ENCODE data around the gene TRAF1. TPM values are rescaled to one million over a fixed set of nuclear protein-coding genes. Genes with fewer than 3 reads are reported as not detected.
A peak's percentile ranks its signal among the peaks of the same experiment; 100 is the strongest.

The TRAF1 gene
- total and polyA plus RNA-seq, 2 of the 13 experiments (the other 11 are each of a cell fraction or from before 2014, with no cell fraction given), result 0.44 to 1.0 TPM

DNA sequence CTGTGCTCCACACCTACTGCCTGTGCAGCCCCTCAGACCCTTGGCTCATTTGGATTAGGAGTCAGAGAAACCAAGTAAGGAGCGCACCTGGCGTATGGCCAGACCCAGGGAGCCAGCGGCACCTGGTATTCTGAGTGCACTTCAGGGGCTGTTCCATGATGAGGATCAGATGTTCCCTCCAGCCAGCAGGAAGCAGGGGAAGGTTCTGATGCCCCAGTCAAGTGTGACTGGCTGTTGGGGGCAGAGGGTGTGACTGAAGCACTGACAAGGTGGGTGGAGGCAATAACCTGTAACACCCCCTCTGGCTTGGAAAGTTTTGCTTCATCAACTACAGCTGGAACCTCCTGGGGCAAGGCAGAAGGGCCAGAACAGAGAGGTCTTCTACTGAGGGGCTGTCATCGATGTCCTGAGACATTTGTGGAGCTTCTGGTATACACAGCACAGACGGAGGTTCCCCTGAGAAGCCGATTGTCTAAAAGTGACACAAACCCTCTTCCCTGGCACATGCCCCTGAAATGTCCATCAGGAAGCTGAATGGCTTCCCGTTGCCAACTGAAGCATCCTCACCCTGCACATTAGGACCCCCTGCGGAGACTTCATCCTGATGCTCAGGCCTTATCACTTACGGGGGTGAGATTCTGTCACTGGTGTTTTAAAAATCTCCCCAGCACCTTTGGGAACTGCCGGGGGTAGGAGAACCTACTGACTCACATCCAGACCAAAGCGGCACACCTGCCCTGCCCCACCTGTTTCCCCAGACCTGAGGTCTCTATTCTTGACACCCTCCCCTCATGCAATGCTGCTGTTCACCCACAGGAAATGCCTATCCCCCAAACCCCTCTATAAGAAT lies 21.1 kb downstream of the TRAF1 start:
- no peak for FAIRE-seq

DNA sequence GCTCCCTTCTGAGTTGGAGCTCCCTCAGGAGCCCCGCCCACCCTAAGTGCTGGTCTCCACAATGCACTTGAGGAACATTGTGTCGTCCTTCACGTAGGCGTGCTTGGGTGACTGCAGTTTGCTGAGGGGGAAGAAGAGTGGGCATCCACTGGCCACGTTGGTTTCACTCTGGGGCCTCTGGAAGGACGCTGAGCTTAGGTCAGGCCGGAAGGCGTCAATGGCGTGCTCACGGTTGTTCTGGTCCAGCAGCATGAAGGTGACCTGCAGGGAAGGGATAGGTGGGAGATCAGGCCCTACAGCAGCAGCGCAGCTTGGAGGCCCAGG lies 21.7 kb downstream of the TRAF1 start:
- BruUV-seq (replicated peaks), result no TSS peak
- 60% methylated on average over 10 of the region's 11 CpGs for WGBS (ENCODE audit: low lambda C conversion rate)
- ATAC-seq (no peak; the same call in 2 of the 3 replicates), DNase-seq (ENCODE audit: low spot score) (no peak), FAIRE-seq (no peak)
- Histone ChIP-seq H3K79me2 (ENCODE audit: insufficient read depth, low read length) (no peaks in the 10 kb centered on the region), H2AFZ (ENCODE audit: low read length) (no peak overlapping the region), H3K9me3 (ENCODE audit: low read length) (no peaks in the 10 kb centered on the region), H3K27me3 (ENCODE audit: control insufficient read depth in 1 of 2, insufficient read depth in 2 of 2, low read length in 2 of 2) (peaks cover 0 to 13% of the 10 kb centered on the region in 2 experiments; a peak in 2 of 5 replicates), H4K20me1 (ENCODE audit: insufficient read depth, low read length) (no peaks in the 10 kb centered on the region), H3K27ac (ENCODE audit: extremely low read length, insufficient read depth, low read length) (no peak overlapping the region), H3K9ac (ENCODE audit: insufficient read depth, low read depth, low read length) (no peak overlapping the region), H3K36me3 (replicated peaks in 1 of 2; ENCODE audit: control insufficient read depth in 1 of 2, insufficient read depth in 2 of 2, low read length in 2 of 2) (no peaks in the 10 kb centered on the region), H3K4me1 (ENCODE audit: insufficient read depth, low read length) (no peaks in the 10 kb centered on the region), H3K4me3 (replicated peaks in 1 of 3; ENCODE audit: insufficient read depth in 1 of 3, low read depth in 2 of 3, low read length in 3 of 3) (no peak overlapping the region), H3K4me2 (ENCODE audit: low read depth, low read length) (no peak overlapping the region)
- ChIA-PET POLR2A (no interaction called here), CTCF (ENCODE audit: low intra/inter-chr PET ratio, low total read pairs) (no interaction called here)
- intact Hi-C loops (cut with micrococcal nuclease; ENCODE audit: unreplicated experiment), result no loop called here
- TF ChIP-seq, protein P1, sequence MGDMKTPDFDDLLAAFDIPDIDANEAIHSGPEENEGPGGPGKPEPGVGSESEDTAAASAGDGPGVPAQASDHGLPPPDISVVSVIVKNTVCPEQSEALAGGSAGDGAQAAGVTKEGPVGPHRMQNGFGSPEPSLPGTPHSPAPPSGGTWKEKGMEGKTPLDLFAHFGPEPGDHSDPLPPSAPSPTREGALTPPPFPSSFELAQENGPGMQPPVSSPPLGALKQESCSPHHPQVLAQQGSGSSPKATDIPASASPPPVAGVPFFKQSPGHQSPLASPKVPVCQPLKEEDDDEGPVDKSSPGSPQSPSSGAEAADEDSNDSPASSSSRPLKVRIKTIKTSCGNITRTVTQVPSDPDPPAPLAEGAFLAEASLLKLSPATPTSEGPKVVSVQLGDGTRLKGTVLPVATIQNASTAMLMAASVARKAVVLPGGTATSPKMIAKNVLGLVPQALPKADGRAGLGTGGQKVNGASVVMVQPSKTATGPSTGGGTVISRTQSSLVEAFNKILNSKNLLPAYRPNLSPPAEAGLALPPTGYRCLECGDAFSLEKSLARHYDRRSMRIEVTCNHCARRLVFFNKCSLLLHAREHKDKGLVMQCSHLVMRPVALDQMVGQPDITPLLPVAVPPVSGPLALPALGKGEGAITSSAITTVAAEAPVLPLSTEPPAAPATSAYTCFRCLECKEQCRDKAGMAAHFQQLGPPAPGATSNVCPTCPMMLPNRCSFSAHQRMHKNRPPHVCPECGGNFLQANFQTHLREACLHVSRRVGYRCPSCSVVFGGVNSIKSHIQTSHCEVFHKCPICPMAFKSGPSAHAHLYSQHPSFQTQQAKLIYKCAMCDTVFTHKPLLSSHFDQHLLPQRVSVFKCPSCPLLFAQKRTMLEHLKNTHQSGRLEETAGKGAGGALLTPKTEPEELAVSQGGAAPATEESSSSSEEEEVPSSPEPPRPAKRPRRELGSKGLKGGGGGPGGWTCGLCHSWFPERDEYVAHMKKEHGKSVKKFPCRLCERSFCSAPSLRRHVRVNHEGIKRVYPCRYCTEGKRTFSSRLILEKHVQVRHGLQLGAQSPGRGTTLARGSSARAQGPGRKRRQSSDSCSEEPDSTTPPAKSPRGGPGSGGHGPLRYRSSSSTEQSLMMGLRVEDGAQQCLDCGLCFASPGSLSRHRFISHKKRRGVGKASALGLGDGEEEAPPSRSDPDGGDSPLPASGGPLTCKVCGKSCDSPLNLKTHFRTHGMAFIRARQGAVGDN (CRISPR knock-in tag; IDR thresholded peaks at IDR 0.05), result 0 out of 2 replicates have a peak, but pooled peaks have one; percentile 21
- TF ChIP-seq ZNF160 (CRISPR knock-in tag; IDR thresholded peaks at IDR 0.05), result no peak
- in situ Hi-C loops (cut with HindIII; ENCODE audit: extremely low pct_ligation_motif_present, low pct_unique_long_range_greater_than_20kb), result no loop called here

More for the DNA sequence above, 21.1 kb downstream of the TRAF1 start:
- in situ Hi-C loops (cut with HindIII; ENCODE audit: extremely low pct_ligation_motif_present, low pct_unique_long_range_greater_than_20kb), result no loop called here
- Histone ChIP-seq H3K4me2 (ENCODE audit: low read depth, low read length) (no peak overlapping the region), H3K79me2 (ENCODE audit: insufficient read depth, low read length) (no peaks in the 10 kb centered on the region), H3K4me1 (ENCODE audit: insufficient read depth, low read length) (no peaks in the 10 kb centered on the region), H3K9ac (ENCODE audit: insufficient read depth, low read depth, low read length) (no peak overlapping the region), H3K27me3 (ENCODE audit: control insufficient read depth in 1 of 2, insufficient read depth in 2 of 2, low read length in 2 of 2) (peaks cover 0 to 13% of the 10 kb centered on the region in 2 experiments; a peak in 2 of 5 replicates), H2AFZ (ENCODE audit: low read length) (no peak overlapping the region), H3K36me3 (replicated peaks in 1 of 2; ENCODE audit: control insufficient read depth in 1 of 2, insufficient read depth in 2 of 2, low read length in 2 of 2) (no peaks in the 10 kb centered on the region), H3K9me3 (ENCODE audit: low read length) (no peaks in the 10 kb centered on the region), H4K20me1 (ENCODE audit: insufficient read depth, low read length) (no peaks in the 10 kb centered on the region), H3K27ac (ENCODE audit: extremely low read length, insufficient read depth, low read length) (no peak overlapping the region), H3K4me3 (replicated peaks in 1 of 3; ENCODE audit: insufficient read depth in 1 of 3, low read depth in 2 of 3, low read length in 3 of 3) (no peak overlapping the region)
- ChIA-PET POLR2A (no interaction called here), CTCF (ENCODE audit: low intra/inter-chr PET ratio, low total read pairs) (no interaction called here)
- intact Hi-C loops (cut with micrococcal nuclease; ENCODE audit: unreplicated experiment), result no loop called here
- no TSS peak for BruUV-seq (replicated peaks)
- WGBS (ENCODE audit: low lambda C conversion rate), result 78% methylated on average over 7 of the region's 11 CpGs
- no peak for DNase-seq (ENCODE audit: low spot score)
- no peak for ATAC-seq
- TF ChIP-seq TP53 (CRISPR knock-in tag; conservative IDR thresholded peaks at IDR 0.05) (no peak), ZNF792 (CRISPR knock-in tag; IDR thresholded peaks at IDR 0.05) (no peak)

Measured in HepG2 (cell line).